EH (cell line): ENCODE measurements around the gene CRHR2.
"Not testable (repeated sequence)": the region's sequence is repeated elsewhere in the genome, so short reads cannot be mapped to it uniquely, and the experiment has no call there.

Experiments used
- DNase-seq: peaks from one replicate; pipeline ENCODE4 v3.0.0-alpha.2; 2015; ENCODE audit warnings: low read depth

Gene CRHR2

DNA sequence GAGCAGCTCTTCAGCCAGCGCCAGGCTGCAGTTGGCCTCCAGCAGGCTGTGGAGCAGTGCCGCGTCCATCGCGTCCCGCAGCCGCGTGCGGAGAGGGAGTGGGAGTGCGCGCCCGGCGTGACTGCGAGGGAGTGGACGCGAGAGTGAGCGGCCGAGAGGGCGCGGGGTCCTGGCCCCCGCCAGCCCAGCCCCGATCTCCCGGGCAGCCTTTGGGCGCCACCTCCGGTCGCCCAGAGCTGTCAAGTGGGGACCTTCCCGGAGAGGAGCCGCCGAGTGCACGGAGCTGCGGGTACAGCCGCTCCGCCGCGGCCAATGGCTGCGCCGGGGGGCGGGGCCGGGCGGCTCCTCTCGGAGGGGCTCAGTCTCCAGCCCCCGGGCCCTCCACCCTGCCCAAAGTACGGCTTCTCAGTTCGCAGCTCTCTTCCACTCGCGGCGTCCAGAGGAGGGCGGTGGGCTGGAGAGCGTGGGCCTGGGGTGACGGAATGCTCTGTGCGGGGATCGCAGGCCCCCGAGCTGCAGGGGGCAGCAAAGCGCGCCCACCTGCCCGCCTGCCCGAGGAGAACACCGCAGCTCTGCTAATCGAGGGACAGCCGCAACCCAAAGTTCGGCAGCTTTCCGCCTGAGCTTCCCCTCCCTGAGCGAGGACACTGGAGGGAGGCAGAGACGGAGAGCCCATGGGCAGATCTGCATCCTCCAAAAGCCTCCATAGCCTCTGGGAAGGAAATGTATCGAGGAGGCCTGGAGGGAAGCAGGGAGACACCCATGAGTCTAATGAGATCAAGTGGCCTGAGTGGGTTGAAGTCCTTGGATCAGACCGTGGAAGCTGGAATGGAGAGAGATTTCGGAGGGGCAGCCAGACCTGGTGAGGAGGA, at the start of gene CRHR2:
CRHR2 (minus strand) TSS at position 245 of the 872 bp plus-strand sequence; CDS start at position 69, 176 bp downstream.
- no peak for DNase-seq

DNA sequence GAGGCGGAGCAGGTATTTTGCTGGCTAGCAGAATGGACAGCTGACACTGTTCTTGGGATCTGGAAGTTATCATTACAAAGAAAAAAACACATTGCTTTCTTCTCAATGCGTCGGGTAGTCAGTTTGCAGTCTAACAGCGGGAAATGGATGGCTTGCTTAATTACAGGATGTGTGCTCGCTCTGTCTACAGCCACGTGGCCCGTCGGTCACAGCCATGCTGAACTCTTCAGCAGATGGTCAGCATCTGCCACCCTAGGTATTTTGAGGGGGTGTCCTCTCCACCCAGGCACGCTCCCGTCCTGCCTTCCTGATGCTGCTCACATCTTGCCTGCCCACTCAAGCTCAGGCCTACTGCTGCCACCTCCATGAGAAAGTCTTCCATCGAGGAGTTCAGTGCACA, 49.3 kb upstream of the CRHR2 start:
- DNase-seq: peak; percentile 26

- DNase-seq: no peak
These were observed 48.7 kb upstream of the CRHR2 start for GRCh38 chr7:30730996-30731395.

GRCh38 chr7:30730097-30730496, 47.8 kb upstream of the CRHR2 start:
- DNase-seq: no peak

GRCh38 chr7:30729642-30730041, 47.4 kb upstream of the CRHR2 start:
- no peak for DNase-seq

DNA sequence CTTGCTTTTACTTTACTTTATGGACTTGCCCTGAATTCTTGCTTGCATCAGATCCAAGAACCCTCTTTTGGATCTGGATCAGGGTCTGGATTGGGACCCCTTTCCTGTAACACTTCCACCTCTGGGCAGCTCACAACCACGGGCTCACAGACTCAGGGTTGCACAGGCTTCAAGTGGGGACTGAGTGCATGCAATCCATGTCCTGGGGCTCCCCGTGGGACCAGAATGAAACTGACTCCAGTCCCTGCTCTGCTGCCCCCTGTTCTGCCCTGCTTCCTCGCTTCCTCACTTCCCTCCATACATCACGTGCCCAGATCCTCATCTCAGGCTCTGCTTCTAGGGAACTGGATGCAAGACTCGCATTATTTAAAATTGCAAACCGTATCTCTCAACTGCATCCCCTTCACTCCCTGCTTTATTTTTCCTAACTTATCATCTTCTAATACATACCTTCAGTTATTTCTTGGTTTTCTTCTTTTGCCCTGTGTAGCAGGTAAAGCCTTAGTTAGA, 46.4 kb upstream of the CRHR2 start:
- no peak for DNase-seq

- DNase-seq: peak; percentile 19
These were observed 45.0 kb upstream of the CRHR2 start for GRCh38 chr7:30727061-30727945.

DNA sequence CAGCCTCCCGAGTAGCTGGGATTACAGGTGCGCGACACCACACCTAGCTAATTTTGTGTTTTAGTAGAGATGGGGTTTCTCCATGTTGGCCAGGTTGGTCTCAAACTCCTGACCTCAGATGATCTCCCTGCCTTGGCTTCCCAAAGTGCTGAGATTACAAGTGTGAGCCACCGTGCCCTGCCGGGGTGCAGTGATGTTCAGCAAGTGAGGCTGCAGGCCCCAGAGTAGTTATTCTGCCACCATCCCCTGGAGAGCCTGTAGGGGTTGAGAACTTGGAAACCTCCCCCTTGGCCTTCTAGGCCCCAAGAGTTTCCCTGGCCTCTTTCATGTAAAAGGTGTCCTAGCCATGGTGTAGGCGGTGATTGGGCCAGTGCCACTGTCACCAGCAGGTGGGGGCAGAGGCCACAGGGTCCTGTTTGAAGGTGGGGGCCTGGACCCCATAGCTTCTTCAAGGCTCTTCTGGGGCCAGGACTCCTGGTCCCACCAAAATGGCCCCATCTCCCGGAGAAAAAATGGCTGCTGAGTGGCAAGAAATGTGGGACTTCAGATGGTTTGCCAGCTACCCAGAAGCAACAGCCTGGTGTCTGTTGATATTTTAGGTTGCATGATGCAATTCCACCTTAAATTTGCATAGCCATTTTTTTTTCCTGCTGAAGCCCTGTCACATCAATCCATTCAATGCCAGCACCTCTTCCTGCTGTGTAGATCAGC, 44.2 kb upstream of the CRHR2 start:
- DNase-seq: no peak

DNA sequence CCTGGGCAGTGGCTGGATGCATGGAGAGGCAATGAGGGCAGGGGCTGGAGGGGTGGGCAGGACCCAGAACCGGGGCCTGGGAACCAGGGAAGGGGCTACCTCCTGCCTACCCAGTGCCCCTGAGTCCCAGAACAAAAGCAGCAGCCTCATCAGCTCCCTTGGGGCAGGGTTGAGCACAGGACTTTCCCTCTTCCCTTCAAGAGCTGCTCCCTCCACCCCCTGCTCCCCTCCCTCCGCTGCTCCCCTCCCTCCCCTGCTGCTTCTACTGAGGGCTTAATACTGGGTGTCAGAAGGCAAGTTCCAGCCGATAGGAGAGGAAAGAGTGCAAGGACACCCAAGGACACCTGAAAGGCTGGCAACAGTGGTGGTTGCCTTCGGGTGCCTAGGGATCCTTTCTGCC, 41.5 kb upstream of the CRHR2 start:
- DNase-seq: no peak

GRCh38 chr7:30722671-30723070, 40.4 kb upstream of the CRHR2 start:
- DNase-seq: no peak

- no peak for DNase-seq
These were observed 39.9 kb upstream of the CRHR2 start for GRCh38 chr7:30722187-30722586.

DNA sequence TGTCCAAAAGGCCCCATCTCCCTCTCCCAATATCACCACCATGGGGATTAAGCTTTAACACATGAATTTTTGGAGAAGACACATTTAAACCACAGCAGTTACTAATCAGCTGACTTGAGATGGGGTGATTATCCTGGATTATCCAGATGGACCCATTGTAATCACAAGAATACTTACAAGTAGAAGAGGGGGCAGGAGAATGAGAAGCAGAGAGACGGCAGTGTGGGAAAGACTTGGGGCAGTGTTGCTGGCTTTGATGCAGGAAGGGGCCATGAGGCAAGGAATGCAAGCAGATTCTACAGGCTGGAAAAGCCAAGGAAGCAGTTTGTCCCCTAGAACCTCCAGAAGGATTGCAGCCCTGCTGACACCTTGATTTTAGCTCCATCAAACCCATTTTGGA, 39.0 kb upstream of the CRHR2 start:
- no peak for DNase-seq

DNA sequence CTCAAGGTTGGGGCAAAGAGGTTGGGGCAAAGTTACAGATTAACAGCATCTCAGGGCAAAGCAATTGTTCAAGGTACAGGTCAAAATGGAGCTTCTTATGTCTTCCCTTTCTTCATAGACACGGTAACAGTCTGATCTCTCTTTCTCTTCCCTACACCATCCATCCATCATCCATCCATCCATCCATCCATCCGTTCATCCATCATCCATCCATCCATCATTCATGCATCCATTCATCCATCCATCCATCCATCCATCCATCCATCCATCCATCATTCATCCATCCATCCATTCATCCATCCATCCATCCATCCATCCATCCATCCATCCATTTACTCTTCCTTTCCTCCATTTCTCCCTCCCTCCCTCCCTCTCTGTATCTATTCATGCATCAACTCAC, 37.2 kb upstream of the CRHR2 start:
- DNase-seq: not testable (repeated sequence)

DNA sequence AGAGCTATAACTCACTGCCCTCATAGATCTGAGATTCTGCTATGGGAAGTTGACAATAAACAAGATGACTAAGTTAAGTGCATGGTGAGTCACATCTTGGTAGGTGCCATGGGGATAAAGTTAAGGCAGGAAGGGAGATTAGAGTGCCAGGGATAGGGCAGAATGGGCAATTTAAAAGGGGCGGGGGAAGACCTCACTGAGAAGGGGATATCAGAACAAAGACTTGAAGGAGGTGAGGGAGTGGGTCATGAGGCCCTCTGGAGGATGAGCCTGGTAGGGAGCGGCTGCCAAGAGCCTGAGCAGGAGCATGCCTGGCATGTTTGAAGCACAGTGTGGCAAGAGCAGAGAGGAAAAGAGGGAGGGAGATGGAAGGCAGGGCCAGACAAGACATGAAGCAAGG, 34.9 kb upstream of the CRHR2 start:
- peak; percentile 18 for DNase-seq

GRCh38 chr7:30714129-30714528, 31.9 kb upstream of the CRHR2 start:
- DNase-seq: no peak

GRCh38 chr7:30713392-30713791, 31.1 kb upstream of the CRHR2 start:
- no peak for DNase-seq

- peak; percentile 8 for DNase-seq
These were observed 28.4 kb upstream of the CRHR2 start for GRCh38 chr7:30710669-30711068.

DNA sequence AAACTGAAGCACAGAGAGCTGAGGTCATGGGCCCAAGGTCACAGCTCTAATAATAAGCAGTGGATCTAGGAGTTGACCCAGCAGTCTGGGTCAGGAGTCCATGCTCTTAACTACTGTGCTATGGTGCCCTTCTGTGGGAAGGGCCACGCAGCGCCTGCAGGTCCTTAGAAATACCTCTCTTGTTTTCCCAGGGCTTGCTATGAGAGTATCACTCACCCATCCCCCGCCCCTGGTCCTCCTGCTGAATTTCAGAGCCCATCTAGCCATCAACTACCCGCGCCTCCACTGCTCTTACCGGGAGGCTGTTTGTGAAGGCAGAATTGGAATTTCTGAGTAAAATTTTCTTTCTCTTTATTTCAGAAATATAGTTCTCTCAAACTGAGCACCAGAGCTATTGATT, 27.3 kb upstream of the CRHR2 start:
- no peak for DNase-seq

DNA sequence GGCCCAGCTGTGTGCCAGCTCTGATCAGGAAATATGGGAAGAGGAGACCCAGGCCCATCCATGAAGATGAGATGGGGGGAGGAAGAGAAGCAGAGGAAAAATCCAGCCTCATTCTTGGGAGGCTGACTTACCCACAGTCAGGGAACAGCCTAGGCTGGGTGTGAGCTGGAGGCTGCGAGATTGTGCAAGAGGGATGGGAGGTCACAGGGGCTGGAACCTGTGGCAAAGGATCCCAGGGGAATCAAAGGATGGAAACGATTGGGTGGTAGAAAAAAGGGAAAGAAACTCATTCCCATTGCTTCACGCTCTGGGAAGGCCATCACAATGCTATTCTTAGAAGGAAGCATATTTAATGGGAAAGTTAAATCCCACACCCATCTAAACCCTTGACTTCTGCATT, 26.7 kb upstream of the CRHR2 start:
- DNase-seq: peak; percentile 13

DNA sequence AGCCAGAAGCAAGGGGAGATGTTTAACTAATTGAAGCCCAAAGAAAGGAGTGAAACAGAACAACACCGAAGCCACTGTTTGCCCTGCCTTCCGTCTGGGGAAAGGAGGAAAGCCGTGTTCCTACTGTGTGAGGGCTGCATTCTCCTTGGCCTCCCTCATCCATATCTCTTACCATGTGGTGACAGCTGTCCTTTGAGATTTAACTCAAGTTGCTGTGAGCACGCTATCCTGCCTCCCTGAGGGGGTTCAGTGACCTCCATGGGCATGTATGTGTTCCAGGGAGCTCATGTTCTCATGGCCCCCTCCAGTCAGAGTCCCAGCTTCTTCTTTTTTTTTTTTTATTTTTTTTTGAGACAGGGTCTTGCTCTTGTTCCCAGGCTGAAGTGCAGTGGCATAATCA, 26.2 kb upstream of the CRHR2 start:
- no peak for DNase-seq

DNA sequence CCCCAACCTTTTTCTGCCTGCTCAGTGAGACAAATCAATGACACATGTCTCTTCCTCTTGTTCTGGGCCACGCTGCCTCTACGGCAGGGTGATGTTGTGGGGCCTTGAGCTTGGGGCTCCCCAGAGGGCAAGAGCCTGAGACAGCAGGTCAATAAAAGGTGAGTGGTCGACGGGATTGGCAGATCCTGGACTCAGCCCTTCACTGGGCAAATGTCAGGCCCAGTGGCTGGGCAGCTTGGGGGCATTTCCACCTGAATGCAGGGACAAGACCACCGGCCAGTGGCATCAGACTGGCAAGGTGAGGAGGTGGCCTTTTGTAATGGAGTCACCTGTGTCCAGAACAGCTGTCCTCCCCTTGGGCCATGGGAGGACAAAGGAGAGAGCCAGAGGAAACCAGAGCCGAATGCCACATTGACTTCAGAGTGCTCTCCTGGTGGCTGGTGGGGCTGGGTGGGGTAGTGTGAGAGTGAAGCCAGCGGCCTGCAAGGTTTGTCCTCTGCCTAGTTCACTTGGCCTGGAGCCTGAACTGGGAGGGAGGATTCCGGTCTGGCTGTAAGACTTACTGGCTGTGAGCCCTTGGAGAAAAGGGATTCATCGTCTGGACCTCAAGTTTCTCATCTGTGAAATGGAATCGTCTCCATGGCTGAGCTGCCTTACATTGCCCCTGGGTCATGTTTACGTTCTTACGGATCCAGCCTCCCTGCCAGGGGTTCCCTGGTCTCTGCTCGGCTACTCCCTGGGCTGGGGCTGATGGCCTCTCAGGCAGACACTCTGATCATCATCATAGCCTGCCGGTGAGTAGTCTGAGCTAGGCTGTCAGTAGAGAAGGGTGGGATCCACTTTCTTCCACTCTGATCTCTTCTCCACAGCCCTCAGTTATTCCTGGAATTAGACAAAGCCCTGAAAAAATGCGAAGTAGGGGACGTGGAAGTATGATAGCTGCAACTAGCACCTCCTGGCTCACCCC, 25.4 kb upstream of the CRHR2 start:
- DNase-seq: no peak
